ENCODE measurements around the gene MCF2L.

GRCh38 chr13:113091891-113092775 lies 123.1 kb downstream of the MCF2L start:
- TF ChIP-seq CTCF (IDR thresholded peaks at IDR 0.05) (no peak), POLR2A (IDR thresholded peaks at IDR 0.05) (no peak)
